CD1c-positive myeloid dendritic cell (primary cell): ENCODE data around the gene SH3GL2.

Experiments
- DNase-seq: peaks from one replicate; pipeline ENCODE4 v3.0.0-alpha.2; 2016; ENCODE audit errors: extremely low spot score

The SH3GL2 gene

DNA sequence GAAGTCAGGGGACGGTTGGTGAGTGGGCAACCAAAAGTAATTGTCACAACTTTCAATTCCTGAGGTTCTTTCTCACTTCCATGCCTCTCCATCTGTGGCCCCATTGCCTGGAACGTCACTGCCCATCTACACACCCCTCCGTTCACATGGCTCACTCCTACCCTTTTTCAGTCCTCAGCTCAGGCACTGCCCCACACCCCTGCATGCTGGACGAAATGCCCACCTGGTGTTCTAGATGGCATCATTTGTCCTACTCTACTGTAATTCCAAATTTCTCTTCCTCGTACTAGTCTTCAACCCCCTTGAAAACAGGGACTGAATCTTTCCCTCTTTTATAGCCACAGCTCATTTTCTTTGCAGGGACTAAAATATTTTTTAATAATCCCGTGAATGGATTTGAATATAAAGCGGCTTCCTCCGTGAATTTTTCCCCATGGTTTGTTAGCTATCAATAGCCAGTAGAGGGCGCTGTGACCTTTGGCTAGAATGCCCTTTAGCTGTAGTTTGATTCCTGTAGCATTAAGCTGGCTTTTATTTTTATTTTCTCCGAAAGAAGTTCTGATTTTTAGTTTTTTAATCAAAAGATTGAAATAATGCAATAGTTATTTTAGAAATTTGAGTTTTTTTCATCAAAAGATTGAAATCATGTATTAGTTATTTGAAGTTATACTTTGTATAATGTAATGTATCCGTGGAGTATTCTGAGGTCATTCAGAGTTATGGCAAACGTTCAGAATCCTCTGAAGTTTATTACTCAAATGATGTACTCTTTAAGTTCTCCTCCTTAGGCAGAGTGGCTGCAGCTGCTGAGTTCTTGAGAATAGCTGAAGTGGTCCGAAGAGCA lies 232.1 kb downstream of the SH3GL2 start:
- peak; percentile 57 for DNase-seq

DNA sequence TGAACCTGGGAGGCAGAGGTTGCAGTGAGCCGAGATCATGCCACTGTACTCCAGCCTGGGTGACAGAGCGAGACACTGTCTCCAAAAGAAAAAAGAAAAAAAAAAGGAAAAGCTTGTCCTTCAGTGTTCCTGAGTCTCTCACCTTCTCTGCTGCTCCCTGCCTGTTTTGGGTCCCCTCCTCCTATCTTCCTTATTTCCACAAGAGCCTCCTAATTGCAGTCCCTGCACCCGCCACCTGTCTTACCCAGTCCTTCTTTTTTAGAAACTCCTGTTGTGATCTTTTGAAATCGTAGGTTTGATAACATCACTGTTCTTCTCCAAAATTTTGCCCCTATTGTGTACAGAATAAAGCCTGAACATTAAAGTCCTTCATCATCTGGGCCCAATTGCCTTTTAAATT lies 234.9 kb downstream of the SH3GL2 start:
- DNase-seq = no peak

DNA sequence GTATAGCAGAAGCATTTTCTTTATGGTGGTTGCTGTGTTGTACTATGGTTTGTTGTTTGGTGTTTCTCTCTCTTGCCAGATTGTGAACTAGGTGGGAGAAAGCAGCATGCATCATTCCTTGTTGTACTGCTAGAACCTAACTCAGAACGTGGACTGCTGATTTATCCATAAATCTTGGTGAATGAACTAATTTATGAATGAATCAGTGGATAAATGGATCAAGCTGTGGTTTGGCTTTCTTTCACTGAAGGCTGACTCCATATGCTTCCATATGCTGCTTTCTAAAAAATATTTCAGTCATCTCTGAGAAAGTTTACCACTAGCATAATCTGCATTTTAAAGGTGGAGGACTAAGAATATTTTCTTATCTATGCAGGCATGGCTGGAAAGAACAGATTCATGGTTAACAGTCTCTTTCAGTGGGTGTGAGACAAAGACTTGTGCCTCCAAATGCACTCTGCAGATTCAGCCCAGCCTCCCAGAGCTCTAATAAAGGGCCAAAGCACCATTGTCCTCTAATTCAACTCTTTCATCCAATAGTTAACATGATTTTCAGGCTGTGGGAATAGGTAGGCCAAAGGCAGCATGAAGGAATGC lies 237.7 kb downstream of the SH3GL2 start:
- DNase-seq = no peak

- no peak for DNase-seq
Measured at GRCh38 chr9:17824191-17824590, 245.3 kb downstream of the SH3GL2 start.

- DNase-seq = no peak
Measured at GRCh38 chr9:17824616-17825264, 245.9 kb downstream of the SH3GL2 start.

GRCh38 chr9:17825265-17825659 lies 246.4 kb downstream of the SH3GL2 start:
- no peak for DNase-seq

GRCh38 chr9:17829064-17829463 lies 250.2 kb downstream of the SH3GL2 start:
- DNase-seq = no peak

DNA sequence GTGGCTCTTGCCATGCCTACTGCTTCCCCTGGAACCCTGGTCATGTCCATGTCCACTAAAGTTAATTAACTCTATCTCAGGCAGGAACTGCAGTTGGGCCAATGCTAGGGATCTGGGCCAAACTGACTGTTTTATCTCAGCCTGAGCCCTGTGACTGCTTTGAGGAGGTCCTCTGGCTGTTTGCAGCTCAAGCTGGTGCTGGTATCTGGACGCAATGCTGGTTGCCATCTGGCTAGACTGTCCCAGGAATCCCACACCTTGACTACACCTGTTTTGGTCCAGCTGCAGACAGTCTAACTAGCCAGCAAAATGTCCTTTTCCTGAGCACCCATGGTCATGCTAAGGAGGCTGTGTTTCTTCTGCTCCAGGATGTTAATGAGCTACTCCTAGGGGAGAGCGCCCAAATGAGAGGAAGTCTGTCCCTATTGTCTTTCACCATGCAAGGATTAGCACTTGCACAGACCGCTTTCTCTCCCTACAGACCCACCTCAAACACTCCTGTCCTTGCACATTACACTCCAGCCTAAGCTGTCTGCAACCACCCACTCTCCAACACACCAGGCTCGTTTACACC lies 251.0 kb downstream of the SH3GL2 start:
- DNase-seq = no peak

- DNase-seq = no peak
Measured at GRCh38 chr9:17832812-17833211, 253.9 kb downstream of the SH3GL2 start.

DNA sequence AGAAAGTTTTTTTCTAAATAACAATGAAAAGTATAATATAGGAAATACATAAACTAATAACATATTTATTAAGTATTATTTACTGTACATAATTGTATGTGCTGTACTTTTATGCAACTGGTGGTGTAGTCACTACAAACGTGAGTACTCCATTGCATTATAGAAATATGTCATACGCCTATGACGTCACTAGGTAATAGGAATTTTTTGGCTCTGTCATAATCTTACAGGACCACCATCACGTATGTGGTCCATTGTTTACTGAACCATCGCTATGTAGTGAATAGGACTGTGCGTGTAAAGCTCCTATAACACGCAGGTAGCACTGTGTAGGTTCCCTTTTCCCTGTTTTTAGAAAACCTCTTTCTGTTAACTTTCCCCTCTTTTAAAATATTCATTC lies 255.0 kb downstream of the SH3GL2 start:
- no peak for DNase-seq

GRCh38 chr9:17837965-17838364 lies 259.1 kb downstream of the SH3GL2 start:
- no peak for DNase-seq

DNA sequence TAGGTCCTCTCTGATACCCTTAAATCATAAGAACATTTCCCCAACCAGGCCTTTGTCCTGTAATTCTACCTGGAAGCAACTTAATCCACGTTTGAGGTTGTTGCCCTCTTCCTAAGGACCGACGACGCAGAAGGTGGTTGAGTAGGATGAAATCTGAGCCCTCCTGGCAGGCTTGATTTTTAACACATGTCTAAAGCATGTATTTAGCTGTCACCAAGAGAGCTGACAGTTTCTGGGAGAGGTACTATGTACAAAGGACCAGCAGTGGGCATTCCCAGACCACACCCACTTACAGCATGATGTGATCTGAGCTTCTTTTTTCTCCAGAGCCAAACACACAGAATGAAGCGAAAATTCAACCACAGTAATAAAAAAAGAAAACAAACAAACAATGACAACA lies 260.9 kb downstream of the SH3GL2 start:
- no peak for DNase-seq

- no peak for DNase-seq
Measured at GRCh38 chr9:17843236-17843635, 264.4 kb downstream of the SH3GL2 start.
